ENCODE results near the gene WAS. TPM values are rescaled to one million over a fixed set of nuclear protein-coding genes. Genes with fewer than 3 reads are reported as not detected.

Gene WAS
- total and polyA plus RNA-seq, 2 experiments from 2014 or later, result 0.32 to 0.56 TPM

- DNase-seq (ENCODE audit: low spot score) (no peak), ATAC-seq (no peak)
- Mint-ChIP-seq H3K4me3 (no peak overlapping the region), H3K27ac (no peak overlapping the region), H3K9me3 (no peaks in the 10 kb centered on the region), H3K27me3 (ENCODE audit: insufficient read depth, low read depth, poor library complexity) (peaks cover 7% of the 10 kb centered on the region), H3K36me3 (ENCODE audit: low read depth) (no peaks in the 10 kb centered on the region; the same call in 2 of the 3 replicates), H3K4me1 (no peaks in the 10 kb centered on the region; the same call in 2 of the 3 replicates)
- no peaks in the 10 kb centered on the region for H3K27me3 ChIP-seq (ENCODE audit: insufficient read depth)
- H4K20me1 ChIP-seq (replicated peaks; ENCODE audit: insufficient read depth), result no peaks in the 10 kb centered on the region
- no peaks in the 10 kb centered on the region for H3F3A ChIP-seq (replicated peaks; ENCODE audit: low read depth)
- no peak overlapping the region for H3K4me3 ChIP-seq
- H2AFZ ChIP-seq, result no peak overlapping the region
- no peaks in the 10 kb centered on the region for H3K9me2 ChIP-seq (ENCODE audit: insufficient read depth)
- H3K4me2 ChIP-seq, result no peak overlapping the region
- TF ChIP-seq JUNB (IDR thresholded peaks at IDR 0.05; ENCODE audit: unreplicated experiment) (no peak), NANOG (IDR thresholded peaks at IDR 0.05; ENCODE audit: borderline replicate concordance) (no peak), ZNF114 (CRISPR knock-in tag; IDR thresholded peaks at IDR 0.05) (no peak)
- TF ChIP-seq, protein P1, sequence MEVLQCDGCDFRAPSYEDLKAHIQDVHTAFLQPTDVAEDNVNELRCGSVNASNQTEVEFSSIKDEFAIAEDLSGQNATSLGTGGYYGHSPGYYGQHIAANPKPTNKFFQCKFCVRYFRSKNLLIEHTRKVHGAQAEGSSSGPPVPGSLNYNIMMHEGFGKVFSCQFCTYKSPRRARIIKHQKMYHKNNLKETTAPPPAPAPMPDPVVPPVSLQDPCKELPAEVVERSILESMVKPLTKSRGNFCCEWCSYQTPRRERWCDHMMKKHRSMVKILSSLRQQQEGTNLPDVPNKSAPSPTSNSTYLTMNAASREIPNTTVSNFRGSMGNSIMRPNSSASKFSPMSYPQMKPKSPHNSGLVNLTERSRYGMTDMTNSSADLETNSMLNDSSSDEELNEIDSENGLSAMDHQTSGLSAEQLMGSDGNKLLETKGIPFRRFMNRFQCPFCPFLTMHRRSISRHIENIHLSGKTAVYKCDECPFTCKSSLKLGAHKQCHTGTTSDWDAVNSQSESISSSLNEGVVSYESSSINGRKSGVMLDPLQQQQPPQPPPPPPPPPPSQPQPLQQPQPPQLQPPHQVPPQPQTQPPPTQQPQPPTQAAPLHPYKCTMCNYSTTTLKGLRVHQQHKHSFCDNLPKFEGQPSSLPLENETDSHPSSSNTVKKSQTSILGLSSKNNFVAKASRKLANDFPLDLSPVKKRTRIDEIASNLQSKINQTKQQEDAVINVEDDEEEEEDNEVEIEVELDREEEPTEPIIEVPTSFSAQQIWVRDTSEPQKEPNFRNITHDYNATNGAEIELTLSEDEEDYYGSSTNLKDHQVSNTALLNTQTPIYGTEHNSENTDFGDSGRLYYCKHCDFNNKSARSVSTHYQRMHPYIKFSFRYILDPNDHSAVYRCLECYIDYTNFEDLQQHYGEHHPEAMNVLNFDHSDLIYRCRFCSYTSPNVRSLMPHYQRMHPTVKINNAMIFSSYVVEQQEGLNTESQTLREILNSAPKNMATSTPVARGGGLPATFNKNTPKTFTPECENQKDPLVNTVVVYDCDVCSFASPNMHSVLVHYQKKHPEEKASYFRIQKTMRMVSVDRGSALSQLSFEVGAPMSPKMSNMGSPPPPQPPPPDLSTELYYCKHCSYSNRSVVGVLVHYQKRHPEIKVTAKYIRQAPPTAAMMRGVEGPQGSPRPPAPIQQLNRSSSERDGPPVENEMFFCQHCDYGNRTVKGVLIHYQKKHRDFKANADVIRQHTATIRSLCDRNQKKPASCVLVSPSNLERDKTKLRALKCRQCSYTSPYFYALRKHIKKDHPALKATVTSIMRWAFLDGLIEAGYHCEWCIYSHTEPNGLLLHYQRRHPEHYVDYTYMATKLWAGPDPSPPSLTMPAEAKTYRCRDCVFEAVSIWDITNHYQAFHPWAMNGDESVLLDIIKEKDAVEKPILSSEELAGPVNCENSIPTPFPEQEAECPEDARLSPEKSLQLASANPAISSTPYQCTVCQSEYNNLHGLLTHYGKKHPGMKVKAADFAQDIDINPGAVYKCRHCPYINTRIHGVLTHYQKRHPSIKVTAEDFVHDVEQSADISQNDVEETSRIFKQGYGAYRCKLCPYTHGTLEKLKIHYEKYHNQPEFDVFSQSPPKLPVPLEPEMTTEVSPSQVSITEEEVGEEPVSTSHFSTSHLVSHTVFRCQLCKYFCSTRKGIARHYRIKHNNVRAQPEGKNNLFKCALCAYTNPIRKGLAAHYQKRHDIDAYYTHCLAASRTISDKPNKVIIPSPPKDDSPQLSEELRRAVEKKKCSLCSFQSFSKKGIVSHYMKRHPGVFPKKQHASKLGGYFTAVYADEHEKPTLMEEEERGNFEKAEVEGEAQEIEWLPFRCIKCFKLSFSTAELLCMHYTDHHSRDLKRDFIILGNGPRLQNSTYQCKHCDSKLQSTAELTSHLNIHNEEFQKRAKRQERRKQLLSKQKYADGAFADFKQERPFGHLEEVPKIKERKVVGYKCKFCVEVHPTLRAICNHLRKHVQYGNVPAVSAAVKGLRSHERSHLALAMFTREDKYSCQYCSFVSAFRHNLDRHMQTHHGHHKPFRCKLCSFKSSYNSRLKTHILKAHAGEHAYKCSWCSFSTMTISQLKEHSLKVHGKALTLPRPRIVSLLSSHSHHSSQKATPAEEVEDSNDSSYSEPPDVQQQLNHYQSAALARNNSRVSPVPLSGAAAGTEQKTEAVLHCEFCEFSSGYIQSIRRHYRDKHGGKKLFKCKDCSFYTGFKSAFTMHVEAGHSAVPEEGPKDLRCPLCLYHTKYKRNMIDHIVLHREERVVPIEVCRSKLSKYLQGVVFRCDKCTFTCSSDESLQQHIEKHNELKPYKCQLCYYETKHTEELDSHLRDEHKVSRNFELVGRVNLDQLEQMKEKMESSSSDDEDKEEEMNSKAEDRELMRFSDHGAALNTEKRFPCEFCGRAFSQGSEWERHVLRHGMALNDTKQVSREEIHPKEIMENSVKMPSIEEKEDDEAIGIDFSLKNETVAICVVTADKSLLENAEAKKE (CRISPR knock-in tag; IDR thresholded peaks at IDR 0.05), result no peak
- H3K4me1 ChIP-seq (ENCODE audit: insufficient read depth), result no peaks in the 10 kb centered on the region
- H3K79me2 ChIP-seq (replicated peaks; ENCODE audit: insufficient read depth), result no peaks in the 10 kb centered on the region
- no peaks in the 10 kb centered on the region for H3K36me3 ChIP-seq (ENCODE audit: insufficient read depth)
- no peak overlapping the region for H3K27ac ChIP-seq (ENCODE audit: low read depth)
Observed at GRCh38 chrX:48684134-48684533, 535 bp downstream of the WAS start.

- H3K27ac ChIP-seq (ENCODE audit: low read depth), result no peak overlapping the region
- no peak overlapping the region for H2AFZ ChIP-seq
- no peaks in the 10 kb centered on the region for H3K4me1 ChIP-seq (ENCODE audit: insufficient read depth)
- no peaks in the 10 kb centered on the region for H3K36me3 ChIP-seq (ENCODE audit: insufficient read depth)
- no peaks in the 10 kb centered on the region for H3K79me2 ChIP-seq (replicated peaks; ENCODE audit: insufficient read depth)
- no peaks in the 10 kb centered on the region for H3K9me3 Mint-ChIP-seq
- H3K9me2 ChIP-seq (ENCODE audit: insufficient read depth), result no peaks in the 10 kb centered on the region
- no peak overlapping the region for H3K4me3 Mint-ChIP-seq
- peaks cover 4% of the 10 kb centered on the region for H3K27me3 Mint-ChIP-seq (ENCODE audit: insufficient read depth, low read depth, poor library complexity)
- no peak overlapping the region for H3K4me3 ChIP-seq
- no peak overlapping the region for H3K4me2 ChIP-seq
- H3K27me3 ChIP-seq (ENCODE audit: insufficient read depth), result no peaks in the 10 kb centered on the region
- DNase-seq (ENCODE audit: low spot score), result no peak
- H4K20me1 ChIP-seq (replicated peaks; ENCODE audit: insufficient read depth), result no peaks in the 10 kb centered on the region
- no peaks in the 10 kb centered on the region for H3F3A ChIP-seq (replicated peaks; ENCODE audit: low read depth)
- H3K27ac Mint-ChIP-seq, result no peak overlapping the region
- no peaks in the 10 kb centered on the region; the same call in 2 of the 3 replicates for H3K36me3 Mint-ChIP-seq (ENCODE audit: low read depth)
- no peak for ATAC-seq
- H3K4me1 Mint-ChIP-seq, result peaks cover 1% of the 10 kb centered on the region; the same call in 1 of the 3 replicates
- TF ChIP-seq ZNF114 (CRISPR knock-in tag; IDR thresholded peaks at IDR 0.05), result no peak
- no peak for TF ChIP-seq EZH2 (IDR thresholded peaks at IDR 0.05; ENCODE audit: low read depth, unreplicated experiment)
- no peak for TF ChIP-seq STAT1 (IDR thresholded peaks at IDR 0.05; ENCODE audit: unreplicated experiment)
- no peak for TF ChIP-seq CREB1 (CRISPR knock-in tag; IDR thresholded peaks at IDR 0.05; ENCODE audit: low read depth)
- no peak for TF ChIP-seq EZH2phosphoT487 (IDR thresholded peaks at IDR 0.05; ENCODE audit: unreplicated experiment)
- TF ChIP-seq ZNF331 (CRISPR knock-in tag; IDR thresholded peaks at IDR 0.05; ENCODE audit: low read depth), result no peak
- TF ChIP-seq POLR2AphosphoS5 (IDR thresholded peaks at IDR 0.05; ENCODE audit: low read depth), result no peak
- TF ChIP-seq, protein P2, sequence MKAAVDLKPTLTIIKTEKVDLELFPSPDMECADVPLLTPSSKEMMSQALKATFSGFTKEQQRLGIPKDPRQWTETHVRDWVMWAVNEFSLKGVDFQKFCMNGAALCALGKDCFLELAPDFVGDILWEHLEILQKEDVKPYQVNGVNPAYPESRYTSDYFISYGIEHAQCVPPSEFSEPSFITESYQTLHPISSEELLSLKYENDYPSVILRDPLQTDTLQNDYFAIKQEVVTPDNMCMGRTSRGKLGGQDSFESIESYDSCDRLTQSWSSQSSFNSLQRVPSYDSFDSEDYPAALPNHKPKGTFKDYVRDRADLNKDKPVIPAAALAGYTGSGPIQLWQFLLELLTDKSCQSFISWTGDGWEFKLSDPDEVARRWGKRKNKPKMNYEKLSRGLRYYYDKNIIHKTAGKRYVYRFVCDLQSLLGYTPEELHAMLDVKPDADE (IDR thresholded peaks at IDR 0.05), result no peak
Observed at GRCh38 chrX:48685416-48685815, 1.8 kb downstream of the WAS start.
